Liver (tissue), 9 donors: ENCODE results near the gene LLGL1. TPM values are rescaled to one million over a fixed set of nuclear protein-coding genes. Genes with fewer than 3 reads are reported as not detected.

Experiments used
- DNase-seq: peaks from one replicate; pipeline ENCODE4 v3.0.0-alpha.2; 2017; ENCODE audit warnings: low spot score
- H3K27ac ChIP-seq, 2 donors: one replicate each; pipeline ENCODE4 v1.7.0; 2013; ENCODE audit warnings: inconsistent platforms in 2 of 2, low read length in 2 of 2, control low read depth in 1 of 2, low read depth in 1 of 2, mild to moderate bottlenecking in 1 of 2
- H3K27me3 ChIP-seq, 4 donors: one replicate each; pipeline versions ENCODE4 v1.6.1 to v1.7.0; 2013; ENCODE audit warnings: low read length in 3 of 4, inconsistent platforms in 1 of 4, mild to moderate bottlenecking in 1 of 4, moderate library complexity in 1 of 4; ENCODE audit not compliant: control insufficient read depth in 4 of 4, insufficient read depth in 4 of 4
- H3K36me3 ChIP-seq, 4 donors: one replicate each; pipeline versions ENCODE4 v1.6.1 to v1.7.0; 2013; ENCODE audit warnings: low read length in 3 of 4, mild to moderate bottlenecking in 3 of 4, low read depth in 1 of 4, moderate library complexity in 1 of 4; ENCODE audit not compliant: control insufficient read depth in 4 of 4, insufficient read depth in 3 of 4
- H3K4me1 ChIP-seq, 4 donors: one replicate each; pipeline versions ENCODE4 v1.6.1 to v1.7.0; 2013; ENCODE audit warnings: low read length in 3 of 4, mild to moderate bottlenecking in 3 of 4, moderate library complexity in 1 of 4; ENCODE audit not compliant: control insufficient read depth in 4 of 4, insufficient read depth in 4 of 4
- H3K4me3 ChIP-seq, 3 donors: one replicate each; pipeline versions ENCODE4 v1.6.1 to v1.7.0; 2013; ENCODE audit warnings: low read length in 3 of 3, control low read depth in 1 of 3, low read depth in 1 of 3, mild to moderate bottlenecking in 1 of 3
- H3K9ac ChIP-seq, 2 donors: one replicate each; pipeline ENCODE4 v1.7.0; 2013; ENCODE audit warnings: low read length in 2 of 2, mild to moderate bottlenecking in 2 of 2, moderate library complexity in 2 of 2, control low read depth in 1 of 2, low read depth in 1 of 2
- H3K9me3 ChIP-seq, 4 donors: one replicate each; pipeline versions ENCODE4 v1.6.1 to v1.7.0; 2013; ENCODE audit warnings: low read length in 3 of 4; ENCODE audit not compliant: control insufficient read depth in 4 of 4
- CTCF ChIP-seq: fragments of 150-350 bp; IDR thresholded peaks from 2 replicates; pipeline ENCODE4 v1.5.1; 2017; ENCODE audit warnings: improper control_type of control experiment, low read depth, low read length; ENCODE audit not compliant: missing input control
- FOXA1 ChIP-seq: IDR thresholded peaks from 2 replicates; pipeline ENCODE4 v1.6.1; 2016; ENCODE audit warnings: antibody characterized with exemption
- MAX ChIP-seq: IDR thresholded peaks from 2 replicates; pipeline ENCODE4 v1.6.1; 2016; ENCODE audit warnings: antibody characterized with exemption
- NR2F2 ChIP-seq: IDR thresholded peaks from 2 replicates; pipeline ENCODE4 v1.6.1; 2016; ENCODE audit warnings: antibody characterized with exemption
- RAD21 ChIP-seq, 2 donors: IDR thresholded peaks; 2 replicates each; pipeline ENCODE4 v1.6.1; 2016; ENCODE audit warnings: antibody characterized with exemption in 2 of 2, mild to moderate bottlenecking in 2 of 2
- TAF1 ChIP-seq: conservative IDR thresholded peaks from 2 replicates; pipeline ENCODE4 v1.6.1; 2016; ENCODE audit warnings: antibody characterized with exemption, mild to moderate bottlenecking
- YY1 ChIP-seq: IDR thresholded peaks from 2 replicates; pipeline ENCODE4 v1.6.1; 2016; ENCODE audit warnings: antibody characterized with exemption, mild to moderate bottlenecking
- ZBTB33 ChIP-seq: IDR thresholded peaks from 2 replicates; pipeline ENCODE4 v1.6.1; 2016; ENCODE audit warnings: antibody characterized with exemption
- WGBS: extraction: QIAGEN DNeasy Blood & Tissue Kit; methylation state at CpG from one replicate; pipeline ENCODE4 v1.1.7; 2013; 5-methylcytosine and 5-hydroxymethylcytosine counted together
- polyA plus RNA-seq, 2 donors: library from polyadenylated mRNA; stranded (reverse) in 1 of 2; unstranded in 1 of 2; fragments of 200-250 nt in 1 of 2; fragments of >200 nt in 1 of 2; fragmentation: Nextera tagmentation in 1 of 2; extraction: Ambion mirVana in 1 of 2; gene quantifications; one replicate each; pipeline versions ENCODE4 v1.2.1 to v1.2.3, GENCODE V29; 2013 to 2015
- total RNA-seq, 2 donors: library from RNA; depleted of rRNA; stranded (reverse); fragments of >200 nt; gene quantifications; one replicate each; pipeline ENCODE4 v1.2.3, GENCODE V29; 2014
- TF ChIP-seq, protein P1 (sequence below): IDR thresholded peaks from 2 replicates; pipeline ENCODE4 v1.6.1; 2016; ENCODE audit warnings: antibody characterized with exemption, mild to moderate bottlenecking
- donor health status: healthy.
- donor health status: healthy.
- donor health status: healthy.
- donor health status: healthy.
- donor health status: healthy.

The LLGL1 gene
- total and polyA plus RNA-seq, 4 donors: 0.39 to 12.0 (median 2.8) TPM

DNA sequence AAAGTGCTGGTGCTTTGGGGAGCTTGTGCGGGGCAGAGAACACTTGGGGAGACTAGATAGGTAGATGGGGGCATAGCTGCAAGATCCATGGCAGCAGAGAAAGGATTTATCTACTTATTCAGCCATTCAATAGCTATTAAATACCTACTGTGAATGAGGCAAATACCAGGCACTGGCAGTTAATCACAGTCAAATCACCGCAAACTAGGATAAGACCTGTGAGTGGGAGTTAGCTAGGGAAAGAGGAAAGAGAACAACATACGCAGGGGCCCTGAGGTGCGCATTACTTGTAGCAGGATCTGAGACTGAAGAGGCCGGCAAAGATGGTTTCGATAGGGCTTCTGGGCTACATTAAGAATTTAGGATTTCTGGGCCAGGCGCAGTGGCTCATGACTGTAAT lies 45.6 kb upstream of the LLGL1 start:
- no peak for DNase-seq
- no peaks in the 10 kb centered on the region for H3K36me3 ChIP-seq

More for the DNA sequence above, 45.6 kb upstream of the LLGL1 start:
- no peak overlapping the region for H3K9ac ChIP-seq
- no peaks in the 10 kb centered on the region for H3K27me3 ChIP-seq
- no peaks in the 10 kb centered on the region for H3K9me3 ChIP-seq
- H3K27ac ChIP-seq: no peak overlapping the region
- TF ChIP-seq NR2F2 (no peak), CTCF (no peak), FOXA1 (no peak), YY1 (no peak), ZBTB33 (no peak), RAD21 (IDR thresholded peaks at IDR 0.05) (no peak), MAX (no peak), TAF1 (no peak)
- TF ChIP-seq, protein P1, sequence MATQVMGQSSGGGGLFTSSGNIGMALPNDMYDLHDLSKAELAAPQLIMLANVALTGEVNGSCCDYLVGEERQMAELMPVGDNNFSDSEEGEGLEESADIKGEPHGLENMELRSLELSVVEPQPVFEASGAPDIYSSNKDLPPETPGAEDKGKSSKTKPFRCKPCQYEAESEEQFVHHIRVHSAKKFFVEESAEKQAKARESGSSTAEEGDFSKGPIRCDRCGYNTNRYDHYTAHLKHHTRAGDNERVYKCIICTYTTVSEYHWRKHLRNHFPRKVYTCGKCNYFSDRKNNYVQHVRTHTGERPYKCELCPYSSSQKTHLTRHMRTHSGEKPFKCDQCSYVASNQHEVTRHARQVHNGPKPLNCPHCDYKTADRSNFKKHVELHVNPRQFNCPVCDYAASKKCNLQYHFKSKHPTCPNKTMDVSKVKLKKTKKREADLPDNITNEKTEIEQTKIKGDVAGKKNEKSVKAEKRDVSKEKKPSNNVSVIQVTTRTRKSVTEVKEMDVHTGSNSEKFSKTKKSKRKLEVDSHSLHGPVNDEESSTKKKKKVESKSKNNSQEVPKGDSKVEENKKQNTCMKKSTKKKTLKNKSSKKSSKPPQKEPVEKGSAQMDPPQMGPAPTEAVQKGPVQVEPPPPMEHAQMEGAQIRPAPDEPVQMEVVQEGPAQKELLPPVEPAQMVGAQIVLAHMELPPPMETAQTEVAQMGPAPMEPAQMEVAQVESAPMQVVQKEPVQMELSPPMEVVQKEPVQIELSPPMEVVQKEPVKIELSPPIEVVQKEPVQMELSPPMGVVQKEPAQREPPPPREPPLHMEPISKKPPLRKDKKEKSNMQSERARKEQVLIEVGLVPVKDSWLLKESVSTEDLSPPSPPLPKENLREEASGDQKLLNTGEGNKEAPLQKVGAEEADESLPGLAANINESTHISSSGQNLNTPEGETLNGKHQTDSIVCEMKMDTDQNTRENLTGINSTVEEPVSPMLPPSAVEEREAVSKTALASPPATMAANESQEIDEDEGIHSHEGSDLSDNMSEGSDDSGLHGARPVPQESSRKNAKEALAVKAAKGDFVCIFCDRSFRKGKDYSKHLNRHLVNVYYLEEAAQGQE: no peak
- peaks cover 6 to 13% (median 9%) of the 10 kb centered on the region in 4 donors for H3K4me1 ChIP-seq
- no peak overlapping the region for H3K4me3 ChIP-seq
- 98% methylated on average over 7 of the region's 7 CpGs for WGBS
